ENCODE data around the gene TEAD1.

Gene TEAD1

DNA sequence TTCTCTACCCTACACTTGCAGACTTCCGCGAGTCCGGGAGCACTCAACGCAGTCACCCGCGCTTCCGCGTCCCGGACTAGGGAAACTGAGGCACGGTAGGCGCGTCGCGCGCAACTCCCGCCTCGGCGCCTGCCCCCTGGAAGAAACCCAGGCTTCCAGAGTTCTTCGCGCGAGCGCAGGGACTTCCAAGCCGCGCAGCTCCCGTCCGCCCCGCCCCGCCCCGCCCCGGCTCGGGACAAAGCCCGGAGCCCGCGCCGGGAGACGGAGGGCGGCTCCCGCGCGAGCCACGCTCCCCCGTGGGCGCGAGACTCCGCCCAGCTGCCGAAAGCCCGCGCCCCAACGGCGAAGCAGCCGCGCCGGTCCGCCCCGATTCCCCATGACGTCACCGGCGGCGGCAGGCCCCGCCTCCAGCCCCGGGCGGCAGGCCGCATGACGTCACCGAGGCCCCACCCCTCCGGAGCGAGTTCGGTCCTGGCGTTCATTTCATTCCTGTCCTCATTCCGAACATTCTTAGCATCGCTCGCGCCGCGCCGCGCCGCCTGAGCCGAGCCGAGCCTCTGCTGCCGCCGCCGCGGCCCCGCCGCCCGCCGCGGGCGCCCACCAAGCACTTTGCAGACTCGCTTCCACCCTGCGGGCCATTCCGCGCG lies at the start of gene TEAD1:
TEAD1 (plus strand) TSS at position 498 of the 647 bp plus-strand sequence.
- DNase-seq, result peak; percentile 80

DNA sequence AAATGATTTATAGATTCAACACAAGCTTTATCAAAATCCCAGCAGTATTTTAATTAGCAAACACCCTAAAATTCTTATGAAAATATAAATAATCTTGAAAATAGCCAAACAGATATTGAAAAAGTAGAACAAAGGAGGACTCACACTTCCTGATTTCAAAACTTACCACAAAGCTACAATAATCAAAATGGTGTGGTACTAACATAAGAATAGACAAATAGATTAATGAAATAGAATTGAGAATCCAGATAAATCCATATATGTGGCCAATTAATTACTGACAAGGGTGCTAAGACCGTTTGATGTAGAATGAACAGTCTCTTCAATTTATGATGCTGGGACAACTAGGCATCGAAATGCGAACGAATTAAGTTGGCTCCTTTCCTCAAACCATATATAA lies 49.6 kb upstream of the TEAD1 start:
- DNase-seq, result no peak

DNA sequence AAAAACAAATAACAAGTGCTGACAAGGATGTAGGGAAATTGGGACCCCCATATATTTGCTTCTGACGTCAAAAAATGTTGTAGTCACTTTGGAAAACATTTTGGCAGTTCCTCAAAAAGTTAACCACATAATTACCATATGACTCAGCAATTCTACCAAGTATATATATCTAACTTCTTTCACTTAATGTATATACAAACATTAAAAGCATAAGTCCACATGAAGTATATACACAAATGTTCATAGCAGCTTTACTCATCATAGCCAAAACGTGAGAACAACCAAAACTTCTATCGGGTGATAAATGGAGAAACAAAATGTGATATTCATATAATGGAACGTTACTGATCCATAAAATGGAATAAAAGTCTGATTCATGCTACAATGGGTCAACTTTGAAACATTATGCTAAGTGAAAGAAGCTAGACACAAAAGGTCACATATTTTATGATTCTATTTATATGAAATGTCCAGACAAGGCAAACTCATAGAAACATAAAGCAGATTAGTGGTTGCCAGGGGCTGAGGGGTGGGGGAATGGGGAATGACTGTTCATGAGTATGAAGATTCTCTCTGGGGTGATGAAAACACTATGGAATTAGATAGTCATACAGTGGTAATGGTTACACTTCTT lies 48.7 kb upstream of the TEAD1 start:
- DNase-seq, result no peak

DNA sequence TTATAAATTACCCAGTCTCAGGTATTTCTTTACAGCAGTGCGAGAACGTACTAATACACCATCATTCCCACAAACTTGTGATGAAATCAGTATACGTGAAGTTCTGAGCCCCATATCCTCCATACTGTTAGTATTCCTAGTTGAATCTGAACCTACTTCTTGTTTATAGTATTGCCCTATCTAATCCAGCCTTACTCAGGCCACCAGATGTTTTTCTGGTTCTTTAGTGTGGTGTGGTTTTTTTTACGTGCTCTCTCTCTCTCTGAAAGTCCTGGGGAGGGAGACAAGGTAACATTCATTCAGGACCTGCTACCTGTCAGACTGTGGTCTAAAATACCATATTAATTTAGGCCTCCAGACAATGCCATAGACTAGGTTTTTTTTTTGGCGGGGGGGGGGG lies 47.6 kb upstream of the TEAD1 start:
- DNase-seq, result no peak

DNA sequence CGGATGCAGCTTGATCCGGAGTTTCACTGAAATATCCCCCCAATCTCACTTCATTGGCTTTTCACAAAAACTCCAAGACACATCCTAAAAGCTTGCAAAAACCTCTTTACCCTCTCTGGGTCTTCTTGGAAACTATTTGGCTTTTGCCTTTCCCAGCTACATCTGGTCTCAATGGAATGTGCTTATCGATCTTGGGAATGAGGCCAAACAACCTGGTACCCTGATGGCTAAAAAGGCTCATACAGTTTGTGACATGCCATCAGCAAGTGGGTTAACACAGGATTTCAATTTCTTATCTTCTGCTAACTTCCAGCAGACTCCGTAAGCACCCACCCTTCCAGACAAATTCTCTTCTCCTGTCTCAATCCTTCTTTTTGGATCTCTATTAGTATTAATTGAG lies 45.9 kb upstream of the TEAD1 start:
- no peak for DNase-seq

DNA sequence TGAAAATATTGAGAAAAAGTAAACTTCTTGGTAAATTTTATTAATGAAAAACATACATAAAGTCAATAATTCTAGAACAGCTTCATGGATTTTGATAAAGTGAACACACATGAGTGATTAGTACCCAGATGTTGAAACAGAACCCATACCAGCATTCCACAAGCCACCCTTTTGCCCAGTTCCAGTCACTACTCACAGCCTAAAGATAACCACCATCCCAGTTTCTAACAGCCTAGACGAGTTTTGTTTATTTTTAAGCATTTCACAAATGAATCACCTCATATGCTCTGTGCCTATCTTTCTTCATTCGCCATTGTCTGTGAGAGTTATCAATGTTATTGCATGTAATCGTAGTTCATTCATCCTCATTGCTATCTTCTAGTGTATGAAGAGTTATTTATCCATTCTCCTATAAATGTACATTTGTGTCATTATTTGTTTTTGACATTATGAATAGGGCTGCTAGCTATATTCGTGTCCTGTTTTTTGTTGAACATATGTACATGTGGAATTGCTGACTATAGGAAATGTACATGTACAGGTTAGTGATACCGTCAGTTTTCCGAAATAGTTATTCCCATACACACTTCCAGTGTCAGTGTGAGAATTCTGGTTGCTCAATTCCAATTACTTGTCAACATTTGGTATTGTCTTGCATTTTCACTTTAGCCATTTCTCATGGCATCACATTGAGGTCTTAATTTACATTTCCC lies 44.5 kb upstream of the TEAD1 start:
- DNase-seq, result no peak

DNA sequence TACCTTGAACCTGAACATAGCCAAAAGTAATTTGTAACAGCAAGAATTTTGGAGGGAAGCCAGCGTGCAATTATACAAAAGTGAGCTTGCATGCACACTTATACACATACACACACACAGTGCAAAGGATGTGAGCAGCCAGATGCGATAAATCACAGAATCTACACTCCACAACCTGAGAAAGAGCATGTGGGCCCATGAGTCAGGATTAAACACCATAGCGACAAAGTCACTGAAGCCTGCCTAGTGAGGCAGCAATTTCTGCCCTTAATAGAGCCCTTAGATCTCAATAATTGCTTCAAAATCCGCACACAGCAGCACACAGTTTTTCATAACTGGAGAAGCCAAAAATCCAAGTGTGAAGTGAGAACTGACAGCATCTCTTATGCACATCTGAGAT lies 42.6 kb upstream of the TEAD1 start:
- DNase-seq, result no peak

DNA sequence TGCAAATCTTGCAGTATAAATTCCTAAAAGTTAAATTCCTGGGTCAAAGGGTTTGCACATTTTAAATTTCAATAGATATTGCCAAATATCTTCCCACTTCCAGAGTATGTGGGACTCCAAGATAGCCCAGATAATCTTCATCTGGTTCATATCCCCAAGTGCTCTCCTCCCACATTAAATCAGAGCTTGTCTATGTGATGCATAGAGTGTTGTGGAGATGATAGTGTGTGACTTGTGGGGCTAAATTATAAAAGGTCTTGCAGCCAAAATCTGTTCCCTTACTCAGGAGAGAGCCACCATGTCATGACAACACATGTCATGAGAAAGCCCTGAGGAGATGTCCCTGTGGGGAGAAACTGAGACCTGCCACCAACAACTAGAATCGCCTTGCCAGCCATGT lies 39.9 kb upstream of the TEAD1 start:
- DNase-seq, result no peak

DNA sequence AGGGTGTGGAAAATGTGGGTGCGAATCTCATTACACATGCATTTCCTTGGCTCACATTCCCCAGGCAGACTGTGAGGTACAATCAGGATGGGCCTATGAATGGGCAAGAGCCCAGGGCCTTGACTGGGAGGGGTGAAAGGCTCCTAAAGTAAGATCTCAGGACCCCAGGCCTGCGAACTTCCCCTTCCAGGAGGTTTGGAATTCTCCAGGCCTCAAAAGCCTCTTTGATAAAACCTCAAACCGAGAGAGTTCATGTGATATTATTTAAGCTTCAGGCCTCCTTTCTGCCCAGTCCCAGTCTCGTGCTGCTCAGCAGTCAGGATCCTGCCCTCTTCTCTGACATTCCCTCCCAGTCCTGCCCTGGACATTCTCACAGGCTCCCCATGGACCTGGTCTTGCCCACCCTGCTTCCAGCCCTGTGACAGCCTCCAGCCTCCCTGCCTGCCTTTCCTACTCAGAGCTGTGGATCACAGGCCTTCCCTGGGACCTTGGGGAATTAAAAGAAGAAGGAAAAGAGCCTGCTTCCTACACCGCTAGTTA lies 37.3 kb upstream of the TEAD1 start:
- DNase-seq, result no peak

DNA sequence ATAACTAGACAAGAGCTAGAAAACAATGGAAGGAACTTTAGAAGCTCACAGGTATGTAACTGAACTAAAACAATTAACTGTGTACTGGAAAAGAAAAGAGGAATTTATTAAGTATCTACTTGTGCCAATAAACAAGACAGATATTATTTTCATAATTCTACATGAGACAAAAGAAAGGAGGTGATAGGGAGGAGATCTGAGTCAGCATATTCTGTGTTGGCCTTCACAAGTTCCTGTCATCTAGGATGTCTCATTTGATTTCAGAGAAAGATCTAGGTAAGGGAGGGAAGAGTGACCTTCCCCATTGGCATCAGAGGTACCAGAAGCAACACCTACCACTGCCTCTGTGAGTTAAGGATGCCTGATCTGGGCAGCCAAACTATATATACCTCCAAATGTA lies 34.8 kb upstream of the TEAD1 start:
- no peak for DNase-seq

DNA sequence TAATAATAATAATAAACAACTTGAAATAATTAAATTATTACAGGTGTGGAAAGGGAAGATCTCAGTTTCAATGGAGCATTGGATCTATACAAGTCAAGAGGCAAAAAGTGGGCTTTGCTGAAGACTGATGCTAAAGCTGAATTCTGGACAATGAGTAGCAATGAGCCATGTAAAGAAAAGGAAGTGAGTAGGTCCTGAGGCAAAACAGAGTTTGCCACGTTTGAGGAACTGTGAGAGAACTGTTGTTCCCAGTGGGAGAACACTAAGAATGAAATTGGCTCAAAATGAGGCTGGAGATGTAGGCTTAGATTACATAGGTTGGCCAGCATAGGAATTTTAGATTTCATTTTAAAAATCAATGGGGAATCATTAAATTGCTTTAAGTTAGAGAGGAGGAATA lies 33.9 kb upstream of the TEAD1 start:
- no peak for DNase-seq

DNA sequence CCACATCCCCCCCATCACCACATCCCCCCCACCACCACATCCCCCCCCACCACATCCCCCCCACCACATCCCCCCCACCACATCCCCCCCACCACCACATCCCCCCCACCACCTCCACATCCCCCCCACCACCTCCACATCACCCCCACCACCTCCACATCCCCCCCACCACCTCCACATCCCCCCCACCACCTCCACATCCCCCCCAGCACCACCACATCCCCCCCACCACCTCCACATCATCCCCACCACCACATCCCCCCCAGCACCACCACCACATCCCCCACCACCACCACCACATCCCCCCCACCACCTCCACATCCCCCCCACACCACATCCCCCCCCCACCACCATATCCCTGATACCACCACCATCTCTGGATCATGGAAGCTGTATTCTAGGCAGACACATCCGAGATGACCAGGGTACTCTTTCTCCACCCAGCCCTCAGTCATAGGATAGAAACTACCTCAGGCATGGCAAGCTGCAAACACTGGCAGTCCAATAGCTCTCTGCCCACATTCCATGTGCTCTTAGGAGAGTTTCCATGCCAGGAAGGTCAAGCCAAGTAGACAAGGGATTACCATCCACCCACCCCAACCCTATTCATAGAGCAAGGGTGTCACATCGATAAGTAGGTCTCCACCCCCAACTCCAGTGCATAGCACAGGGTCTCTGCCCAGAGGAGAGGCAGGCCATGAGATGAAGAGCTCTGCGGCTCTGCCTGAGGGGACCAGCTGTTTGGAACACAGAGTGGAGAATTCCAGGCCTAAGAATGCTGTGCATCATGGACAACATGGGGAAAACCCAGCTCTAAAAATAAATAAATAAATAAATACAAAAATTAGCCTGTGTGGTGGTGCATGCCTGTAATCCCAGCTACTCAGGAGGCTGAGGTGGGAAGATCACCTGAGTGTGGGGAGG lies 33.0 kb upstream of the TEAD1 start:
- DNase-seq, result no peak

DNA sequence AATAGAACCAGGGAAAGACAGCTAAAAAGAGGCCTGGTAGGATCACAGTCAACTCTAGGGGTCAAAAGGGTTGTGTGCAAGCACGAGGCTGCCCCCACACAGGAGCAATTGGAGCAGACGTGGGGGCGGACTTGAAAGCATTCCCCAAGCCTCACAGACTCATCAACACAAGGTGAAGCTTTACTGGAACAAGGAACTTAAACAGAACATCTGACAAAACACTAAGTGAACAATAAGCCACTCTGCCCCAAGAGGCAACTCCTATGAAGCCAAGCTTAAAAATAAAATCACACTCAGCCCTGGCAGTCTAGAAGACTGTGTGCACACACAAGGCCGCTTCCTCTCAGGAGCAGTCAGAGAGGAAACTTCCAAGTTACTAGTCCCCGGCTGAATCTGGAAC lies 32.2 kb upstream of the TEAD1 start:
- DNase-seq, result no peak

DNA sequence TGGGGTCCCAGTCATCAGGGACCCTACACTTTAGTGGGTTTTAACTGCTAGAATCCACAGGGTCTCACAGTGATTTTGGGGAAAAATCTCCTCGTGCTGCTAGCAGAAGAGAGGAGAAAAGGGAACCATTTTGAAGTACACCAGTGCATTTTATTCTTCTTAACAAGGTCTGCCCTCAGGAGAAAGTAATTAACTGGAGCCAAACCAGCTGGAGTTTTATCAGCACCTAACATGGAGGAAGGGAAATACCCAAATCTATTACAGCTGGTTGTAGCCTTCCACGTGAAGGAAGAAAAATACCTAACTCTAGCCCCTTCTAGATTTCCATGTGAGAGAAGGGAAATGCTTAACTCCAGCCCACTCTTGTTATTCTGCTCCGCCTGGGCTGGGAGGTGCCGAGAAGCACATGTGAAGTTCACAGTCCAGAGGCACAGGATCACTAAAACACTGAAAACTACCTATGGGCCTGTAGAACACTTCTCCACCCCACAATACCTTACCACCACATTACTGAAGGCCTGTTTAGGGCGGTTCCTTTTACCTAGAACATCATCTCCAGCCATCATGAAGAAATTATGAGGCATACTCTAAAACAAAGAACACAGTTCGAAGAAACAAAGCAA lies 31.3 kb upstream of the TEAD1 start:
- no peak for DNase-seq

DNA sequence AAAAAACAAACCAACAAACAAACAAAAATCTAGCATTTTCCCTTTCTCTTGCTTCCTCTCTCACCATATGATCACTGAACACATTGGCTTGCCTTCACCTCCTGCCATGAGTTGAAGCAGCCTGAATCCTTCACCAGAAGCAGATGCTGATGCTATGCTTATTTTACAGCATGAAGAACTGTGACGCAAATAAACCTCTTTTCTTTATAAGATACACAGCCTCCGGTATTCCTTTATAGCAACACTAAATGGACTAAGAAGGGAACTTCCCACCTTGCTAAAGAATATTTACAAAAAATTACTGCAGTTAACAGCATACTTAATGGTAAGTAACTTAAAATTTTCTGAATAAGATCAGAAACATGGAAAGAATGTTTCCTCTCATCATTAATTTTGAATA lies 27.7 kb upstream of the TEAD1 start:
- DNase-seq, result no peak

DNA sequence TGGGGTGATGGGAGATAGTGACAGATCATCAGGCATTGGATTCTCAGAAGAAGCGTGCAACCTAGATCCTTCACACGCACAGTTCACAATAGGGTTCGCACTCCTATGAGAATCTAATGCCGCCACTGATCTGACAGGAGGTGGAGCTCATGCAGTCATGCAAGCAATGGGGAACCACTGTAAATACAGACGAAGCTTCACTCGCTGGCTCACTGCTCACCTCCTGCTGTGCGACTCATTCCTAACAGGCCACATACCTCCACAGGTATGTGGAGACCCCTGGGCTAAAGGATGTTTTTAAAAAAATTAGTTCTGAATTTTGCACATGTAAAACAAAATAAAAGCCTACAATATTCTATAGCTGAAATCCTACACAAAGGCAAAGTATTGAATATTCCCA lies 20.5 kb upstream of the TEAD1 start:
- no peak for DNase-seq

DNA sequence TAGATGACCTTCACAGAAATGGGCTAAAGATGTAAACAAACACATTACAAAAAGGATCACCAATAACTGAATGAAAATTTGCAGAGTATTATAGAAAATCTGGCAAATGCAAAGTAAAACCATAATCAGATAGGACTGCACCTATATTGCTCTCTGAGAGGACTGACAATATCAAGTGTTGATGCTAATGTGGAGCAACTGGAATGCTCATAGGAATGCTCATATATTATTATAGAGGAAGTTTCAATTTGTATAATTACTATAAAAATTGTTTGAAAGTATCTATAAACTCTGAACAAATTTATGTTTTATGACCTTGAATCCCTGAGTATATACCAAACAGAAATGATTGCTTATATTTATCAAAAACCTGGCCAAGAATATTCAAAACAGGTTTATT lies 18.4 kb upstream of the TEAD1 start:
- DNase-seq, result no peak

DNA sequence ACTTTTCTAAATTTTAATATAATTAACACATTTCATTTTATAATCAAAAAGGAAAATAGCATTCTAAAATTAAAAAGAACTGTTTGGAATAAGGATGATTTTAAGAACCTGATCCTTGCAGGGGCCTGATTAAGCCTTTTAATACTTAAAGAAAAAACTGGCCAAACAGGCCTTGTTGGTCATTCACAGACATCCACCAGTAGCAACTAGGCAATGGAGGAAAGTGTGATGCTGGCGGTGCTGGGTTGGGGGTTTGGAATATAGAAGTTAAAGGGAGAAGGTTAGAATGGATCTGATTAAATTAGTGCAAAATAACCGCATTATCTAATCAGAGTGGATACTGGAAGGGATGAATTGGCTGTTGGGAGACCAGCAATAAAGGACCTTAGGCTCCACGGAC lies 16.9 kb upstream of the TEAD1 start:
- no peak for DNase-seq

DNA sequence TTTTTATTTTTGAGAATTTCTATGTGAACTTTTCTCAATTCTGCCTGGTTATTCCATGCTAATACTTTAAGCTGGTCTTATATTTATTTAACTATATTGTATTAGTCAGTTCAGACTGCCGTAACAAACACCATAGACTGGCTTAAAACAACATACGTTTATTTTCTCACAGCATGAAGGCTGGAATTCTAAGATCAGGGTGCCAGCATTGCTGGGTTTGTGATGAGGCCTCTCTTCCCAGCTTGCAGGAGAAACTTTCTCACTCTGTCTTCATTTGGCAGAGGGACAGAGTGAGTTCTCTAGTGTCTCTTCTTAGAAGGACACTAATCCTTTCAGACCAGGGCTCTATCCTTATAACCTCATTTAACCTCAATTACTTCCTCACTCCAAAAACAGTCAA lies 16.2 kb upstream of the TEAD1 start:
- no peak for DNase-seq

DNA sequence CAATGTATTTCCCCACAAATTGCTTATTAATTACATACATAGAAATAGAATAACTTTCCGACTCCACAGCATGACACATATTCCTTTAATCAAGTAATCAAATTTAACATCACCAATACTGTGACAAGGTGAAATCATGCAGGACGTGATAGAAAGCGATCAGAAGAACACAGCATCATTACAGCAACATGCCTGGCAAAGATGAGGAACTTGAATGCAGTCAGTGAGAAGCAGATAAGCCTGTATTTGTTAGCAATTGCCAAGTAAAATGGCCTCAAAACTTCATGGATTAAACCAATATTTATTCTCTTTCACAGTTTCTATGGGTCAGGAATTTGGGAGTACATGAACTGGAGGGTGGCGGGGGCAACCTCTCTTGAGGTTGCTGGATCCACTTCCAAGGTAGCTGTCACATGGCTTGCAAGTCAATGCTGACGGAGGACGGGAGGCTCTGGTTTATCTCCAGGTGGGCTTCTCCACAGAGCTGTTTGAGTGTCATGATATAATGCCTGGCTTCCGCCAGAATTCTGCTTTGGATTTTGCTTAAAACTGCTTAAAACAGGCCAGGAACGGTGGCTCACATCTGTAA lies 12.0 kb upstream of the TEAD1 start:
- DNase-seq, result no peak

DNA sequence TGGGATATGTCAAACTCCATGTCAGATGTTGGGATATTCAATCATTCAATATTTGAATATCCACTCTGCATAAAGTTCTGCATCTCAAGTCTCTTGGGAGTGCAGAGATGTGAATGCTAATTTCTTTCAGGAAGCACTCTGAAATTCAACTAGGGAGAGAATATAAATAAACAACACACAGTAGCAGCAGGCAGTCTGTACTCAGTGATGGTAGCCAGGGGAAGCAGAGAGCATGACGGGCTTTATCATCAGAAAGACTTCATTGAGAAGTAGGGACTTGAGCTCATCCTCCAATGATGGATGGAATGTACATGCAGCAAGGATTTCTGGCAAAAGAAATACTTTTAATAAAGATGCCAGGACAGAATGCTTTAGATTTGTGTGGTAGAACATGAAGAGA lies 9.8 kb upstream of the TEAD1 start:
- no peak for DNase-seq

DNA sequence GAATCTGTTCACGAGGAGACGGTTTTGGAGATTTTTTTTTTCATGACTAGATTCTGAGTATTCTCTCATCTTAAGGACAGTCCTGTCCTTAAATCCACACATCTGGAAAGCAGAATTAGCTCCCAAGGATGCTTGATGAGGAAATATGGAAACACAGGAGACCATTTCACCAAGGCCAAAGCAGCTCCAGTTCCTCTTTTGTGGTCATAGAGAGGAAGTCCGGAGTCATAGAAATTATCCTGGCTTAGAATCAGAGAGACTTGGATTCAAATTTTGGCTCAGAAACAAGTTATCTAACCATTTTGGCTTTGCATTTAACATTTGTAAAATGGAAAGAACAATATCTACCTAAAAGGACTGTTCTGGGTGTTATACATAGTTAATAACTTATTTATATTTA lies 7.3 kb upstream of the TEAD1 start:
- no peak for DNase-seq

All from CD4-positive, alpha-beta T cell treated with Interleukin-17A for 1 hour (primary cell).